ENCODE data around the gene ALDH1B1. TPM values are rescaled to one million over a fixed set of nuclear protein-coding genes. Genes with fewer than 3 reads are reported as not detected.

The ALDH1B1 gene
- total RNA-seq, 1 donor from 2014 or later: 32.1 TPM

DNA sequence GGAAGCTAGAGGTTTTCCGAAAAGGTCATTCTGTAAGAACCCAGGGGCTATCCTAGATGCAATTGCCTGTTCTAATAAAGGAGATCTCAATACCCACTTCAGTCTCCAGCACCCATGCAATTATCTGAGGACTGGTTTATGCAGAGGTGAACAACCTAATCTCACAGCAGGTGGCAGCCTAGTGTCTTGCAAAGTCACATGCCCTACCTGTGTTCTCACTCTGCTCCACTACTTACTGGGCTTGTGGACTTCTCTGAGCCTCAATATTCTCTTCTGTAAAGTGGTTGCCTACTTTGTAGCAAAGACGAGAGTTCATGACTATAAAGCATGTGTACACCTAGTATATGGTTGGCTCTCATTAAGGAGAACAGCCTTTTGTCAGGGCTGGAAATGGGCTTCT is 21.0 kb upstream of the ALDH1B1 start:
- Mint-ChIP-seq H3K9me3 (ENCODE audit: low read depth) (no peaks in the 10 kb centered on the region), H3K27me3 (peaks cover 10% of the 10 kb centered on the region)

GRCh38 chr9:38372762-38373619 is 19.5 kb upstream of the ALDH1B1 start:
- H3K27me3 Mint-ChIP-seq: peaks cover 10% of the 10 kb centered on the region
- no peaks in the 10 kb centered on the region for H3K9me3 Mint-ChIP-seq (ENCODE audit: low read depth)
- TF ChIP-seq, protein P1, sequence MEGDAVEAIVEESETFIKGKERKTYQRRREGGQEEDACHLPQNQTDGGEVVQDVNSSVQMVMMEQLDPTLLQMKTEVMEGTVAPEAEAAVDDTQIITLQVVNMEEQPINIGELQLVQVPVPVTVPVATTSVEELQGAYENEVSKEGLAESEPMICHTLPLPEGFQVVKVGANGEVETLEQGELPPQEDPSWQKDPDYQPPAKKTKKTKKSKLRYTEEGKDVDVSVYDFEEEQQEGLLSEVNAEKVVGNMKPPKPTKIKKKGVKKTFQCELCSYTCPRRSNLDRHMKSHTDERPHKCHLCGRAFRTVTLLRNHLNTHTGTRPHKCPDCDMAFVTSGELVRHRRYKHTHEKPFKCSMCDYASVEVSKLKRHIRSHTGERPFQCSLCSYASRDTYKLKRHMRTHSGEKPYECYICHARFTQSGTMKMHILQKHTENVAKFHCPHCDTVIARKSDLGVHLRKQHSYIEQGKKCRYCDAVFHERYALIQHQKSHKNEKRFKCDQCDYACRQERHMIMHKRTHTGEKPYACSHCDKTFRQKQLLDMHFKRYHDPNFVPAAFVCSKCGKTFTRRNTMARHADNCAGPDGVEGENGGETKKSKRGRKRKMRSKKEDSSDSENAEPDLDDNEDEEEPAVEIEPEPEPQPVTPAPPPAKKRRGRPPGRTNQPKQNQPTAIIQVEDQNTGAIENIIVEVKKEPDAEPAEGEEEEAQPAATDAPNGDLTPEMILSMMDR (IDR thresholded peaks at IDR 0.05; ENCODE audit: unreplicated experiment): no peak
- no peak overlapping the region for H3K4me3 Mint-ChIP-seq (ENCODE audit: low read depth)
- DNase-seq (ENCODE audit: low spot score, unreplicated experiment): no peak
- peaks cover 17% of the 10 kb centered on the region for H3K4me1 Mint-ChIP-seq (ENCODE audit: low read depth)
- H3K27ac Mint-ChIP-seq: no peak overlapping the region
- H3K36me3 Mint-ChIP-seq (ENCODE audit: insufficient read depth): no peaks in the 10 kb centered on the region

More for the DNA sequence above, 21.0 kb upstream of the ALDH1B1 start:
- TF ChIP-seq, protein P1 (IDR thresholded peaks at IDR 0.05; ENCODE audit: unreplicated experiment): peak; percentile 54
- Mint-ChIP-seq H3K4me1 (ENCODE audit: low read depth) (peaks cover 15% of the 10 kb centered on the region), H3K4me3 (ENCODE audit: low read depth) (no peak overlapping the region), H3K27ac (no peak overlapping the region), H3K36me3 (ENCODE audit: insufficient read depth) (no peaks in the 10 kb centered on the region)
- no peak for DNase-seq (ENCODE audit: low spot score, unreplicated experiment)

- Mint-ChIP-seq H3K27me3 (peaks cover 10% of the 10 kb centered on the region), H3K36me3 (ENCODE audit: insufficient read depth) (no peaks in the 10 kb centered on the region), H3K9me3 (ENCODE audit: low read depth) (no peaks in the 10 kb centered on the region), H3K4me1 (ENCODE audit: low read depth) (peaks cover 17% of the 10 kb centered on the region), H3K27ac (no peak overlapping the region), H3K4me3 (ENCODE audit: low read depth) (no peak overlapping the region)
- no peak for DNase-seq (ENCODE audit: low spot score, unreplicated experiment)
- TF ChIP-seq, protein P1 (IDR thresholded peaks at IDR 0.05; ENCODE audit: unreplicated experiment): no peak
These were observed 18.8 kb upstream of the ALDH1B1 start for GRCh38 chr9:38373679-38374078.

- H3K4me1 Mint-ChIP-seq (ENCODE audit: low read depth): peaks cover 20% of the 10 kb centered on the region
- H3K27me3 Mint-ChIP-seq: peaks cover 7% of the 10 kb centered on the region
- no peak for DNase-seq (ENCODE audit: low spot score, unreplicated experiment)
- no peak overlapping the region for H3K4me3 Mint-ChIP-seq (ENCODE audit: low read depth)
- H3K27ac Mint-ChIP-seq: no peak overlapping the region
- TF ChIP-seq, protein P1 (IDR thresholded peaks at IDR 0.05; ENCODE audit: unreplicated experiment): no peak
- H3K9me3 Mint-ChIP-seq (ENCODE audit: low read depth): no peaks in the 10 kb centered on the region
- H3K36me3 Mint-ChIP-seq (ENCODE audit: insufficient read depth): no peaks in the 10 kb centered on the region
These were observed 17.5 kb upstream of the ALDH1B1 start for GRCh38 chr9:38374847-38375571.

- no peak for DNase-seq (ENCODE audit: low spot score, unreplicated experiment)
- TF ChIP-seq, protein P1 (IDR thresholded peaks at IDR 0.05; ENCODE audit: unreplicated experiment): no peak
- Mint-ChIP-seq H3K4me1 (ENCODE audit: low read depth) (peaks cover 25% of the 10 kb centered on the region), H3K27ac (no peak overlapping the region), H3K4me3 (ENCODE audit: low read depth) (no peak overlapping the region), H3K27me3 (peaks cover 7% of the 10 kb centered on the region), H3K36me3 (ENCODE audit: insufficient read depth) (no peaks in the 10 kb centered on the region), H3K9me3 (ENCODE audit: low read depth) (no peaks in the 10 kb centered on the region)
These were observed 16.9 kb upstream of the ALDH1B1 start for GRCh38 chr9:38375572-38375963.

Data from progenitor cell of endocrine pancreas (in vitro differentiated cells).